K562 (cell line): Measurements from ENCODE around the gene PAQR6. TPM values are rescaled to one million over a fixed set of nuclear protein-coding genes. Genes with fewer than 3 reads are reported as not detected.

Experiments used
- ATAC-seq: fragments of 200-7000 bp; cut with Tn5 transposase; 3 replicates; pipeline ENCODE4 v1.9.1; 2020; ENCODE audit warnings: moderate library complexity
- BruUV-seq: library from RNA; stranded (reverse); fragments of 400-500 nt; replicated peaks from 2 replicates; lab custom pipeline; 2021; lab: Mats Ljungman, UMichigan
- CTCF ChIA-PET: fragments of 300-600 bp; formaldehyde crosslinking; extraction: SDS; loops from one replicate; lab custom pipeline; 2021; ENCODE audit warnings: low intra/inter-chr PET ratio; lab: Yijun Ruan, JAX
- POLR2A ChIA-PET: fragments of 300-600, 350-650 bp; sonication (Branson Sonifier 250); formaldehyde crosslinking; extraction: SDS; loops from one replicate; lab custom pipeline; 2021; ENCODE audit warnings: antibody characterized with exemption, inconsistent platforms; lab: Yijun Ruan, JAX
- DNase-seq, 4 experiments: peaks; one replicate each; pipeline versions ENCODE4 v3.0.0 to v3.0.0-alpha.2; 2011 to 2018; ENCODE audit warnings: low spot score in 3 of 4, mixed read lengths in 3 of 4; ENCODE audit errors: extremely low read depth in 1 of 4
- FAIRE-seq: peaks from 2 replicates; lab custom pipeline; 2011; peaks lifted over from hg19 to GRCh38; lab: Jason Lieb, UNC
- H2AFZ ChIP-seq: 2 replicates; pipeline ENCODE4 v1.6.0; 2011; ENCODE audit warnings: low read depth, low read length, control low read depth, inconsistent platforms
- H3K27ac ChIP-seq: fragments of 200-600 bp; 3 replicates; pipeline ENCODE4 v1.8.0; 2011; ENCODE audit warnings: low read depth, mild to moderate bottlenecking, control low read depth, inconsistent platforms, low read length, moderate library complexity, mixed read lengths; ENCODE audit errors: extremely low read depth
- H3K27me3 ChIP-seq, 2 experiments: fragments of 300-600 bp in 1 of 2; 2 replicates in 1 of 2; 3 replicates in 1 of 2; pipeline versions ENCODE4 v1.6.0 to v1.8.0; 2011; ENCODE audit warnings: inconsistent platforms in 2 of 2, low read length in 2 of 2, mild to moderate bottlenecking in 1 of 2, mixed read lengths in 1 of 2, moderate library complexity in 1 of 2; ENCODE audit not compliant: control insufficient read depth in 2 of 2, insufficient read depth in 2 of 2
- H3K36me3 ChIP-seq: fragments of 300-600 bp; 3 replicates; pipeline ENCODE4 v1.8.0; 2011; ENCODE audit warnings: mild to moderate bottlenecking, low read length, inconsistent platforms; ENCODE audit not compliant: control insufficient read depth, insufficient read depth
- H3K4me1 ChIP-seq, 2 experiments: fragments of 200-600 bp in 1 of 2; replicated peaks in 1 of 2; 2 replicates in 1 of 2; 3 replicates in 1 of 2; pipeline versions ENCODE4 v1.5.1 to v1.8.0; 2011; ENCODE audit warnings: inconsistent platforms in 2 of 2, low read length in 2 of 2, mild to moderate bottlenecking in 1 of 2, mixed read lengths in 1 of 2, moderate library complexity in 1 of 2; ENCODE audit not compliant: control insufficient read depth in 2 of 2, insufficient read depth in 2 of 2
- H3K4me2 ChIP-seq: 2 replicates; pipeline ENCODE4 v1.6.1; 2011; ENCODE audit warnings: low read length, control low read depth, inconsistent platforms, mixed read lengths; ENCODE audit not compliant: insufficient read depth
- H3K4me3 ChIP-seq: fragments of 200-600 bp; sonication (generic), shearing (Covaris generic); 2 replicates; pipeline ENCODE4 v1.5.1; 2016; ENCODE audit warnings: control low read depth, inconsistent platforms
- H3K79me2 ChIP-seq: fragments of 200-600 bp; 3 replicates; pipeline ENCODE4 v1.8.0; 2011; ENCODE audit warnings: low read length, inconsistent platforms; ENCODE audit not compliant: control insufficient read depth, insufficient read depth
- H3K9ac ChIP-seq, 2 experiments: 2 replicates each; pipeline versions ENCODE4 v1.6.0 to v1.6.1; 2011; ENCODE audit warnings: low read depth in 2 of 2, low read length in 2 of 2, control low read depth in 1 of 2, inconsistent platforms in 1 of 2, mild to moderate bottlenecking in 1 of 2, mixed read lengths in 1 of 2; ENCODE audit not compliant: insufficient read depth in 1 of 2
- H3K9me1 ChIP-seq: one replicate; pipeline ENCODE4 v1.6.0; 2011; ENCODE audit warnings: inconsistent platforms, mild to moderate bottlenecking, low read length, moderate library complexity; ENCODE audit not compliant: control insufficient read depth, insufficient read depth
- H3K9me3 ChIP-seq: replicated peaks from 2 replicates; pipeline ENCODE4 v1.5.1; 2011; ENCODE audit warnings: low read depth, low read length, inconsistent platforms; ENCODE audit not compliant: control insufficient read depth, insufficient read depth
- H4K20me1 ChIP-seq: replicated peaks from 2 replicates; pipeline ENCODE4 v1.6.1; 2011; ENCODE audit warnings: low read length, inconsistent platforms, mixed read lengths; ENCODE audit not compliant: control insufficient read depth, insufficient read depth
- FOSL1 ChIP-seq: fragments of 200-800 bp; sonication (Bioruptor generic); conservative IDR thresholded peaks from 2 replicates; pipeline ENCODE4 v1.6.1; 2016; ENCODE audit warnings: missing genetic modification characterization, missing compliant biosample characterization
- HMG20A ChIP-seq: fragments of 450-650 bp; formaldehyde crosslinking; conservative IDR thresholded peaks from 2 replicates; pipeline ENCODE4 v1.4.0; 2020; ENCODE audit warnings: mild to moderate bottlenecking, mixed read lengths
- JUNB ChIP-seq: fragments of 450-650 bp; formaldehyde crosslinking; conservative IDR thresholded peaks from 2 replicates; pipeline ENCODE4 v1.4.0; 2020; ENCODE audit warnings: mild to moderate bottlenecking
- PREB ChIP-seq: sonication (generic); formaldehyde crosslinking; IDR thresholded peaks from 2 replicates; pipeline ENCODE4 v1.8.1; 2023; ENCODE audit warnings: mild to moderate bottlenecking, missing genetic modification reagents
- SREBF2 ChIP-seq: sonication (generic); formaldehyde crosslinking; IDR thresholded peaks from 2 replicates; pipeline ENCODE4 v1.4.0; 2020; ENCODE audit warnings: mild to moderate bottlenecking, missing genetic modification reagents
- TRIM28 ChIP-seq: fragments of 450-650 bp; IDR thresholded peaks from 2 replicates; pipeline ENCODE4 v1.6.1; 2017
- ZNF449 ChIP-seq: fragments of 250-450 bp; sonication (Bioruptor Pico); IDR thresholded peaks from 2 replicates; pipeline ENCODE4 v1.8.0; 2022; ENCODE audit warnings: moderate library complexity, mild to moderate bottlenecking, inconsistent platforms
- ZNF551 ChIP-seq: fragments of 250-450 bp; sonication (Bioruptor Pico); IDR thresholded peaks from 2 replicates; pipeline ENCODE4 v1.5.0; 2021; ENCODE audit warnings: mild to moderate bottlenecking, moderate library complexity
- WGBS: fragments of 100-300 bp; shearing (Covaris generic); methylation state at CpG from one replicate; pipeline ENCODE4 v1.1.6; 2016; ENCODE audit warnings: low coverage, mixed read lengths; ENCODE audit not compliant: insufficient coverage; ENCODE audit errors: missing lambda C conversion rate; 5-methylcytosine and 5-hydroxymethylcytosine counted together
- in situ Hi-C: fragments of 300-500 bp; cut with MboI; formaldehyde crosslinking; loops from 4 replicates; pipeline ENCODE4 v1.15.0; 2018; ENCODE audit warnings: inconsistent platforms, mixed read lengths
- intact Hi-C: fragments of 100-400 bp; cut with micrococcal nuclease; formaldehyde crosslinking; loops from 2 replicates; pipeline ENCODE4 v1.14.2; 2022
- polyA plus RNA-seq, 8 experiments: library from polyadenylated mRNA; depleted of rRNA in 4 of 8; stranded (reverse) in 5 of 8; unstranded in 3 of 8; fragments of >200 nt; fragmentation: Nextera tagmentation in 2 of 8; fragmentation: Illumina TruSeq in 1 of 8; extraction: Ambion mirVana in 2 of 8; extraction: Trizol in 1 of 8; gene quantifications; 2 replicates each; pipeline versions ENCODE4 v1.2.1 to v1.2.3, GENCODE V29; 2011 to 2014; ENCODE audit warnings: inconsistent platforms in 1 of 8, missing spikeins in 1 of 8
- total RNA-seq, 7 experiments: library from RNA; depleted of rRNA in 6 of 7; stranded (reverse); fragments of >200 nt in 6 of 7; fragmentation: Illumina TruSeq in 2 of 7; extraction: Trizol in 2 of 7; gene quantifications; 2 replicates each; pipeline versions ENCODE4 v1.2.1 to v1.2.3, GENCODE V29; 2011 to 2021; ENCODE audit warnings: low replicate concordance in 1 of 7
- TF ChIP-seq, protein P1 (sequence below): fragments of 250-450 bp; sonication (Bioruptor Pico); IDR thresholded peaks from 2 replicates; pipeline ENCODE4 v1.5.0; 2021; ENCODE audit warnings: mild to moderate bottlenecking, borderline replicate concordance

The PAQR6 gene
- total and polyA plus RNA-seq, 9 of the 15 experiments (the other 6 are each of a cell fraction or from before 2014, with no cell fraction given), result 0.07 to 1.8 (median 0.62) TPM

DNA sequence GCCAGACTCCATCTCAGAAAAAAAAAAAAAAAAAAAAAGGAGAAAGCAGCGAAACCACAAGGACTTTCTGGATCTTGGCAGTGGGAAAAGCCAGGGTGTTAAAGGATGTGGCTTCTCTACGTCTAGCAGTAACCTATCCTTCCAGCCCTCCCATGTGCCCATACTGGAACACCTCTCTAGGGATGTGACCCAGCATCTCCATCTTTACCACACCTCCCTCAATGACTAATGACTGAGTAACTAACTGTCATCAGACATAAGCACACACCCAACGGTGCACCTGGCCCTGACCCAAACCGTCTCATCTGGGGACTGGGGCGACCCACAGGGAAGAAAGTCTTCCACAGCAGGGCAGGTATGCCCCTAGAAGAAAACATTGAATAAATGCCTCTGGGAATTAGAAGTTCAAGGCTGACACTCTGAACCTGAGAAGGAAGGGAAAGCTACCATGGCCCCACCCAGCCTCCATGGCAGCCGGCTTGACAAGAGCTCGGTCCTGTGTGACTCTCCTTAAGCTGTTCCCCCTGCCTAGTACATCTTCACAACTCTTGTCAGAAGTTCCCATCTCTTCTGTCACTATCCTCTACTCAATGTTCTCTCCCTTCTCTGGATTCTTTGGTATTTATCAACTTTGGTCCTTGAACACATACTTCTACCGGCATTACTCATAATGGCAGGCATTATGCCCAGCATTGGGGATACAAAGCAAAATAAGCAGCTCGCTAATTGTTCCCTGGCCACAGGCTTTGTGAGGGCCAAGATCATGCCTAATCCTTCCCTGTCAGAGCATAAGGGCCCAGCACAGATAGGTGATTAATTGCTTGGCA is 14.8 kb upstream of the PAQR6 start:
- intact Hi-C loops, result no loop called here

More for the DNA sequence above, 14.8 kb upstream of the PAQR6 start:
- H3K9me1 ChIP-seq, result no peaks in the 10 kb centered on the region
- H4K20me1 ChIP-seq, result no peaks in the 10 kb centered on the region
- no peak overlapping the region for H2AFZ ChIP-seq
- WGBS, result 66% methylated on average over 7 of the region's 9 CpGs
- no peak for FAIRE-seq
- H3K27ac ChIP-seq, result no peak overlapping the region
- no peak for DNase-seq
- peaks cover 3 to 6% of the 10 kb centered on the region in 2 experiments; a peak in 4 of 5 replicates for H3K4me1 ChIP-seq
- no peak for ATAC-seq
- in situ Hi-C loops, result no loop called here
- peaks cover 91% of the 10 kb centered on the region for H3K36me3 ChIP-seq
- H3K4me2 ChIP-seq, result no peak overlapping the region
- ChIA-PET POLR2A (interaction anchor here (0.6 to 2.4 kb wide), 5 partner anchors 10 to 69 kb away, joined by 3 to 9 read pairs (median 4); partner anchors contain the start of genes PMF1 and SLC25A44), CTCF (no interaction called here)
- H3K9me3 ChIP-seq, result no peaks in the 10 kb centered on the region
- H3K4me3 ChIP-seq, result no peak overlapping the region
- H3K79me2 ChIP-seq, result no peaks in the 10 kb centered on the region
- H3K27me3 ChIP-seq, result no peaks in the 10 kb centered on the region
- H3K9ac ChIP-seq, result peak overlapping the region in 1 of 2 experiments; percentile 49; a peak in 1 of 4 replicates
- BruUV-seq, result no TSS peak
- TF ChIP-seq PREB (CRISPR knock-in tag) (no peak), HMG20A (CRISPR knock-in tag) (no peak), FOSL1 (tag) (peak; percentile 90), TRIM28 (no peak), SREBF2 (CRISPR knock-in tag) (no peak), ZNF449 (CRISPR knock-in tag) (no peak), ZNF551 (no peak), JUNB (CRISPR knock-in tag) (no peak)
- TF ChIP-seq, protein P1, sequence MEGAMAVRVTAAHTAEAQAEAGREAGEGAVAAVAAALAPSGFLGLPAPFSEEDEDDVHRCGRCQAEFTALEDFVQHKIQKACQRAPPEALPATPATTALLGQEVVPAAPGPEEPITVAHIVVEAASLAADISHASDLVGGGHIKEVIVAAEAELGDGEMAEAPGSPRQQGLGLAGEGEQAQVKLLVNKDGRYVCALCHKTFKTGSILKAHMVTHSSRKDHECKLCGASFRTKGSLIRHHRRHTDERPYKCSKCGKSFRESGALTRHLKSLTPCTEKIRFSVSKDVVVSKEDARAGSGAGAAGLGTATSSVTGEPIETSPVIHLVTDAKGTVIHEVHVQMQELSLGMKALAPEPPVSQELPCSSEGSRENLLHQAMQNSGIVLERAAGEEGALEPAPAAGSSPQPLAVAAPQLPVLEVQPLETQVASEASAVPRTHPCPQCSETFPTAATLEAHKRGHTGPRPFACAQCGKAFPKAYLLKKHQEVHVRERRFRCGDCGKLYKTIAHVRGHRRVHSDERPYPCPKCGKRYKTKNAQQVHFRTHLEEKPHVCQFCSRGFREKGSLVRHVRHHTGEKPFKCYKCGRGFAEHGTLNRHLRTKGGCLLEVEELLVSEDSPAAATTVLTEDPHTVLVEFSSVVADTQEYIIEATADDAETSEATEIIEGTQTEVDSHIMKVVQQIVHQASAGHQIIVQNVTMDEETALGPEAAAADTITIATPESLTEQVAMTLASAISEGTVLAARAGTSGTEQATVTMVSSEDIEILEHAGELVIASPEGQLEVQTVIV, result no peak
- TF ChIP-seq, all 486 proteins: peak for 1
